ES-I3 (cell line): ENCODE results near the gene ORMDL1.
"Not testable (repeated sequence)": the region's sequence is repeated elsewhere in the genome, so short reads cannot be mapped to it uniquely, and the experiment has no call there.

Experiments used
- H3K36me3 ChIP-seq: 2 replicates; pipeline ENCODE4 v1.6.1; 2013; ENCODE audit warnings: mild to moderate bottlenecking, low read length, control low read depth, moderate library complexity; ENCODE audit not compliant: insufficient read depth
- H3K4me1 ChIP-seq: 2 replicates; pipeline ENCODE4 v1.6.1; 2013; ENCODE audit warnings: mild to moderate bottlenecking, control low read depth, low read length; ENCODE audit not compliant: insufficient read depth
- H3K9ac ChIP-seq: 2 replicates; pipeline ENCODE4 v1.6.1; 2013; ENCODE audit warnings: low read depth, mild to moderate bottlenecking, low read length, moderate library complexity
- H3K9me3 ChIP-seq: 2 replicates; pipeline ENCODE4 v1.6.1; 2013; ENCODE audit warnings: mild to moderate bottlenecking, low read length, moderate library complexity; ENCODE audit not compliant: control insufficient read depth, insufficient read depth

Gene ORMDL1

DNA sequence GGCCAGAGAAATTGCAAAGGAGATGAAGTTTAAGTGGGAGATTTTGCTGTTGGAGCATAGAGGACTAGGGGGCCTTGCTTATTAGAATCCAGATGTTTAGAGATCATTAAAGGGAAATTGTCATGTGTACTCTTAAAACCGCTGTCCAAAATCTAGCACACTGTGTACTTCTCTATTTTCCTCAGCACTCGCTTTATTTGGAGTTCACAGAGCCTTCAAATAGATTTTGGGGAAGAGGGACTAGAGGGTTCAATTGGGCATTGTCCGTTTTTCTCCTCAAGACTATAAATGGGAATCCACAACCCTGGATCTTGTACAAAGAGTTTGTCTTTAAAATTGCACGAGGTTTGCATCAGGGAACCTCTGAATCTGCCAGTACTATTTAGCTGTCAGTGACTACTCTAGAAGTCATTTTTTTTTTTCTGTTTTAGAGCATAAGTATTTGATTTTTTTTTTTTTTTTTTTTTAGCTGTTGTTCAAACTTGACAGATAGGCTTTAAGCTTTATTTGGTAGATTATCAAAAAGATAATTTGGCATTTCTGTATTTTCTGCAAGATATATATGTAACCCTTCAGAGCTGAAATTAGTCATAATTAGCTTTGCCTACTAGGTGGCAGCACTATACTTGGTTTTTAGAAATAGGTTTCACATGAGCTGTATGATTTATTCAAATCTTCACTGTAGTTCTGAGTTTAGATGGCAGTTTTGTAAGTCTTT, 14.3 kb upstream of the ORMDL1 start:
- Histone ChIP-seq H3K36me3 (peaks cover 3% of the 10 kb centered on the region; the same call in 1 of the 2 replicates), H3K4me1 (no peaks in the 10 kb centered on the region), H3K9ac (no peak overlapping the region), H3K9me3 (no peaks in the 10 kb centered on the region)

DNA sequence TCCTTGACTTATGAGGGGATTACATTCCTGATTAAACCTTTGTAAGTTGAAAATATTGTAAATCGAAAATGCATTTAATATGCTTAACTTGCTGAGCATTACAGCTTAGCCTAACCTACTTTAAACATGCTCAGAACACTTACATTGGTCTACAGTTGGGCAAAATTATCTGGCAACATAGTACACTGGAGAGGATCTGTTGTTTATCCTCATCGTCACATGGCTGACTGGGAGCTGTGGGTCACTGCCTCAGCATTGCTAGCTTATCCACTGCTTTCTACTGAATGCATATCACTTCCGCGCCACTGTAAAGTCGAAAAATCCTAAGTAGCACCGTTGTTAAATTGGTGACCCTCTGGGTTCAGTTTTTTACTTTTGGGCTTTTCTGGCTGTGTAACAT, 13.8 kb upstream of the ORMDL1 start:
- Histone ChIP-seq H3K9ac (no peak overlapping the region), H3K4me1 (no peaks in the 10 kb centered on the region), H3K9me3 (no peaks in the 10 kb centered on the region), H3K36me3 (peaks cover 3% of the 10 kb centered on the region; the same call in 1 of the 2 replicates)

DNA sequence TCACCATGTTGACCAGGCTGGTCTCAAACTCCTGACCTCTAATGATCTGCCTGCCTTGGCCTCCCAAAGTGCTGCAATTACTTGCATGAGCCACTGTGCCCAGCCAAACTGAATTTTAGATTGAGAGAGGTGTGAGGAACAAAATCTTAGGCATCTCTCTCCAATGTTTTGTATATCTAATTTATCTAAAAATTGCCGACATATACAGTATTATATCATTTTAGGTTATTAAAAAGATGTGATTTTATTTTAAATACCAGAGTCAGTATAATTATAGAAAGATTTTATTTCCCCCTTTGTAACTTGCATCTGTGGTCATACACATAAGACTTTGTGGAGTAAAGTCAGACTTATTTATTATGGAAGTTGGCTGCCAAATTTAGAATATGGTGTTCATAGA, 10.2 kb upstream of the ORMDL1 start:
- Histone ChIP-seq H3K9me3 (no peaks in the 10 kb centered on the region), H3K4me1 (no peaks in the 10 kb centered on the region), H3K36me3 (no peaks in the 10 kb centered on the region; the same call in 1 of the 2 replicates), H3K9ac (no peak overlapping the region)

DNA sequence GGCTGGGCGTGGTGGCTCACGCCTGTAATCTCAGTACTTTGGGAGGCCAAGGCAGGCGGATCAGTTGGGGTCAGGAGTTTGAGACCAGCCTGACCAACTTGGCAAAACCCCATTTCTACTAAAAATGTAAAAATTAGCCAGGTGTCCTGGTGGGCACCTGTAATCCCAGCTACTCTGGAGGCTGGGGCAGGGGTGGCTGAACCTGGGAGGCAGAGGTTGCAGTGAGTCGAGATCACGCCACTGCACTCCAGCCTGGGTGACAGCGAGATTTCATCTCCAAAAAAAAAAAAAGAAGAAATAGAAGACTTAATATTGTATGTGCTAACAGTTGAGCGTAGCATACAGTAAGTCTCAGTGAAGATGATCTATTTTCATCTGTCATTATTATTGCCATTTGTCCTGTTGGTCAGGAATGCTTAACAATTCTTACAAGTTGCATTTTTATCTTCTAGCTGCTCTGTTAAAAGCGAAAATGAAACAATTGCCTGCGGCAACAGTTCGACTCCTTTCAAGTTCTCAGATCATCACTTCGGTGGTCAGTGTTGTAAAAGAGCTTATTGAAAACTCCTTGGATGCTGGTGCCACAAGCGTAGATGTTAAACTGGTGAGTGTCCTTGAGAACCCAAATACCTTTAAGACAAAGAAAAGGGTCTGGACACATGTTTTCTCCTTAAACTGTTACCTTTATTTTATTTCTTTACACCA, 7.4 kb upstream of the ORMDL1 start:
- Histone ChIP-seq H3K9ac (no peak overlapping the region), H3K4me1 (no peaks in the 10 kb centered on the region), H3K9me3 (no peaks in the 10 kb centered on the region), H3K36me3 (no peaks in the 10 kb centered on the region; the same call in 1 of the 2 replicates)

DNA sequence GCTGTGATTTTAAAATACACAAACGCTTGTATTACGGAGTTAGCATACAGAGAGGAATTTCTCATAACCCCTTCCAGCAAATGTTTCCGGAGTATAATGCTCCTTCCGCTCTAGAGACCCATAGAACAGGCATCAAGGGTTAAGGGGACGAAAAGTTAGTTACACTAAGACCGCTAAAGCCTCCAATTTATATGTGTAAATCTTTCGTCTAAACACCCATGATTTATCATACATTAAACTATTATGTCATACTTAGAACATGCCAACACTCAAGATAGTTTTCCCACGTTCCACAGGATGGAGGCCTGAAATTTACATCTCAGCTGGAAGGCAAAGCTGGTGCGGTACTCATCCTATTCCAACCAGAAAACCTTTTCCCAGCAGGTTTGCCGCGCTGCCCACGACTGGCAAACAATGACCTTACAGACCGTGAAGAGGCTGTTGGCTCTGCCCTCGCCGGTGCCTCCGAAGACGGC, 650 bp downstream of the ORMDL1 start:
- H3K9ac ChIP-seq: peak overlapping the region; percentile 81
- H3K36me3 ChIP-seq: 0 out of 2 replicates have a peak, but pooled peaks cover 6% of the 10 kb centered on the region
- H3K9me3 ChIP-seq: no peaks in the 10 kb centered on the region
- no peaks in the 10 kb centered on the region for H3K4me1 ChIP-seq

DNA sequence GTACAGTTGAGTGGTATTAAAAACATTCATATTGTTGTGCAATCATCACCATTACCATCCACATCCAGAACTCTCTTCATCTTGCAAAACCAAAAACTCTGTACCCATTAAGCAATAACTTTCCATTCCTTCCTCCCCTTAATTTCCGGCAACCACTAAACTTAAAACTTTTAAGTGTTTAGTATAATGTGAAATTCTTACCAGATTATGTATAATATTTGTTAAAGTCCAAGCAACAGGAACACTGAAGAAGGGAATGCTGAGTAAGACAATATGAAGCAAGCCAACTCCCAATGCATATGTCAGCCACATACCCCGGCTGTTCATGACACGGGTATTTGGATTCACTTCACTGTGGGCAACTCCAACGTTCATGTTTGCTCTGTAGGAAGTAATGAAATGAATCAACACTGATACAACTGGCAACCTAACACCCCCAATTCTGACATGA, 1.9 kb downstream of the ORMDL1 start:
- Histone ChIP-seq H3K4me1 (no peaks in the 10 kb centered on the region), H3K36me3 (0 out of 2 replicates have a peak, but pooled peaks cover 6% of the 10 kb centered on the region), H3K9me3 (no peaks in the 10 kb centered on the region), H3K9ac (no peak overlapping the region)

DNA sequence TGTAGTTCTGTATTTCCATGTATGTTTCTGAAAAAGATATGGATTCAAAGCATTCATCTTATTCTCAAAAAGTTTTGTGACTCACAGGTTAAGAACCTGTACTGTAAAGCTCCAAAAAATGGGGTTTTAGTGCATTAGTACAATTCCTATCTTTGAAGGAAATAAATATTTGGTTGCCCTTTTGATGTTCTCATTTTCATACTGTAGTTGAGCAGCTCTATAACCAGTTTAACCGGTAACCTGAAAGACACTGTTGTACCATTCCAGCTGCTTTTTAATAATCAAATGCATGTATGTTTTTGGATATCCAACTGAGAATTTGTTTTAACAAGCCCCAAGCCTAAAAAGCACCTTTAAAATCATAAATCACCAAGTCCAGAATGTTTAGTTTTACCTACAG, 11.9 kb downstream of the ORMDL1 start:
- no peak overlapping the region for H3K9ac ChIP-seq
- H3K4me1 ChIP-seq: no peaks in the 10 kb centered on the region
- no peaks in the 10 kb centered on the region for H3K9me3 ChIP-seq
- H3K36me3 ChIP-seq: peaks cover 10% of the 10 kb centered on the region

DNA sequence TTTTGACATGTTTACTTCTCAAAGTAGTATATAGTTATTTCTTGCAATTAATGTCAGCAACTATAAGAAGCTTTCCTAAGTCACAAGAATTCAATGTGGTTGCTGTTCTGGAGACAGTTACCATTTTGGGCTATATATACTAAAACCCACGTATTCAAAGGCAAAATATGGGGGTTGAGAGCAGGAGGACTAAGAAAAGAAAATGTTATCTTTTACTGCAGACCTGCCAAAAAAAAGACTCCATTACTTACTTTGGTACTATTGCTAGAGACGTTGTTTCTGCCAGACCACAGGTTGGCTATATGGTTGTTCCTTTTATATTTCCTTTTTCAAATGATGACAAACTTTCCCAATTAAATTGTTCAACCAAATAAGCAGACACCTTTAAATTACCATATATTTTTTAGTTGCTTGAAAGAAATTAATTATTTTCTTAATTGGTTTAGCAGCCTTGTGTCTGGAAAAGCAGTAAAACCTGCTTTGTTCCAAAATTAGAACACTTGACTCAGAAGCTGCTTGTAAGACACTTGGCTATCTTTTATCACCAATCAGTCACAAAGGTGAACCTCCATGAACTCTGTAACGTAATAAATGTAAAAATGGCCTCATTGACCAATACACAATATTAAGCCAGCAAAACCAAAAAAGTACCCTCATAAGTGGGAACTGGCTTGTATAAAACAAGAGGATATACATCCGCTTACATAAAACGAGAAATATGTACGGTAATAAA, 13.4 kb downstream of the ORMDL1 start:
- Histone ChIP-seq H3K9ac (no peak overlapping the region), H3K36me3 (peaks cover 10% of the 10 kb centered on the region), H3K9me3 (no peaks in the 10 kb centered on the region), H3K4me1 (no peaks in the 10 kb centered on the region)

DNA sequence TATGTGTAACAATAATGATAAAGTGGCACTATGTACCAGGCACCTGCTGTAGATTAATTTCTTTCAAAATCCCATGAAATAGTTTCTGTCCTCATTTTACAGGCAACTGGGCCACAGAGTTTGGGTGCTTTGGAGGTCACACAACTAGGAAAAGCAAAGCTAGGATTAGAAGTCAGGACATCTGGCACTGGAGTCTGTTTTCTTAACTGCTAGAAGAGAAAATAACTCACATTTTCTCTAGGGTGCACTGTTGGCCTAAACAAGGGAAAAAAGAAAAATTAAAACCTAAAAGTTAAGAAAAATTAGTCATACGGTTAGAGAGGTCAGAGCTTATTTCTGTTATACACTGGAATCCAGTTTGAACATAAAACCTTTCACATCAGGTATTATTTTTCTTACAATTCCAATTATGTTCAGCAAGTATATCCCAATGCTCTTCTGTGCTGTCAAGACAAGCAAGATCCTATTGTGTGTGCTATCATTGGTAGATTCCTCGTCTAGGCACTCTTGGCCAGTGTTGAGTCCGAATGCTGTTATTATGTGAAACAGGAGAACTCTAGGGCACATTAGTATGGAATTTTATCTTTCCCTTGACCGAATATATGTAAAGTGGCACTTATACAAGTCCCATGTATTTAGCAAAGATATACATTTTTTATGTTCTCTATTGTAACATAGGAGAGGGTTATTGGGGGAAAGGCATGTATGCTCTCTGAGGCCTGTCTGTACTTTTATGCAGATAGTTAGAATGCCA, 20.1 kb downstream of the ORMDL1 start:
- no peaks in the 10 kb centered on the region; the same call in 1 of the 2 replicates for H3K36me3 ChIP-seq
- no peaks in the 10 kb centered on the region for H3K9me3 ChIP-seq
- peak overlapping the region; percentile 80; the same call in 1 of the 2 replicates for H3K9ac ChIP-seq
- H3K4me1 ChIP-seq: peaks cover 4% of the 10 kb centered on the region; the same call in 1 of the 2 replicates

DNA sequence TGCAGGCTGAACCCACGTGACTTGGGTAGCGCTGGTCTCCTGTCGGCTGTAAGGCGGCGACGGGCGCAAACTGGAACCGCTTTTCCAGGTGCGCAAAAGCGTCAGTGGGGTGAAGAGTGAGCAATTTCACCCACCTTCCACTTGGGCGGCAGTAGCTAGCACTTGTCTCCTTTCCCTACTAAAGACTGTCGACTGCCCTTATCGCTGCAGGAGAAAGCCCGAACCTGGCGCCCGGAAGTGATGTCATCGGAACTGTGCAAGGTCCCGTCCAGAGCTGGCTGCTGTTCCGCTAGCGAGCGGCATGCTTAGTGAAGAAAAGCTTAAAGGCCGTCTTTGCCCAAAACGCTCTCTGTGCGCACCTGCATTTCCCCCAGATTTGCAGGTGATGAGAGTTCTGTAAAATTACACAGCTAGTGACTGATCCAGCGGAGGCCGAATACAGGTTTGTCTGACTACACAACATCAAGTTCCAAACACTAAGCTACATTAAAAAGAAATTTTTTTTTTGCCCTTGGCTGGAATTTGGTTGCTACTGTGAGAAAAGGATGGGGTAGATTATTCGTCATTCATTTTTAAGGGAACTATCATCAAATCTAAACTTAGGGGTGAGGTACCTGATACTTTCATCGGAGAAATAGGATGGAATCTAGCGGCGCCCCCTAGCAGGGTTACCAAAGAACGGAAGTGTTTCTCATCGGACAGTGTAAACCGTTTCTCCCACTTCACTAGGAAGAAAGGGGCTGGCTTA, 21.4 kb downstream of the ORMDL1 start, which contains the start of gene OSGEPL1:
OSGEPL1 (minus strand) TSS at position 242 of the 748 bp plus-strand sequence. CDS start 1,152 bp downstream, outside the sequence.
- Histone ChIP-seq H3K36me3 (no peaks in the 10 kb centered on the region; the same call in 1 of the 2 replicates), H3K9ac (peak within 1 kb of the TSS; percentile 80), H3K9me3 (no peaks in the 10 kb centered on the region), H3K4me1 (peaks cover 4% of the 10 kb centered on the region; the same call in 1 of the 2 replicates)

DNA sequence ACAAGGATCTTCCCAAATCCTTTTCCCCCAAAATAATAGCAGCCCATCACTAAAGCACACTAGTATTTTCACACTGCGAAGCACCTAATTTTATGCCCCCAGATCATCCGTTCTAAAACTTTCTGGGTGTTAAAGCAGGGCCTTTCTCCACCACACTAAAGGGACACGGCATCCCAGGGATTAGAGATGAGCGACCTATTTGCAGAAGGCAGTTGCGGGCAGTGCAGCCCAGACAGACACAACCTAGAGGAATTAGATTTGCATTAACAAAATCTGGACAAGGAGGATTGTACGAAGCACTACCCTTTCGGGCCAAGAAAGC, 21.9 kb downstream of the ORMDL1 start:
- H3K9ac ChIP-seq: peak overlapping the region; percentile 80
- no peaks in the 10 kb centered on the region for H3K9me3 ChIP-seq
- H3K4me1 ChIP-seq: peaks cover 4% of the 10 kb centered on the region; the same call in 1 of the 2 replicates
- H3K36me3 ChIP-seq: no peaks in the 10 kb centered on the region; the same call in 1 of the 2 replicates

DNA sequence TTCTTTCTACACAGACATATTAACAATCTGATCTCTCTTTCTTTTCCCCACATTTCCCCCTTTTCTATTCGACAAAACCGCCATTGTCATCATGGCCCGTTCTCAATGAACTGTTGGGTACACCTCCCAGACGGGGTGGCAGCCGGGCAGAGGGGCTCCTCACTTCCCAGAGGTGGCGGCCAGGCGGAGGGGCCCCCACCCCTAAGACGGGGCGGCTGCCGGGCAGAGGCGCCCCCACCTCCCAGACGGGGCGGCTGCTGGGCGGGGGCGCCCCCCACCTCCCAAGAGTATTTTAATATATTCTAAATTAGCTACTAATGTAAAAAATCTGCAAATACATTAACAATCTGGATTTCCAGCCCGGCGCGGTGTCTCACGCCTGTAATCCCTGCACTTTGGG, 24.0 kb downstream of the ORMDL1 start:
- not testable (repeated sequence) for H3K9ac ChIP-seq, H3K36me3 ChIP-seq, H3K9me3 ChIP-seq, H3K4me1 ChIP-seq

DNA sequence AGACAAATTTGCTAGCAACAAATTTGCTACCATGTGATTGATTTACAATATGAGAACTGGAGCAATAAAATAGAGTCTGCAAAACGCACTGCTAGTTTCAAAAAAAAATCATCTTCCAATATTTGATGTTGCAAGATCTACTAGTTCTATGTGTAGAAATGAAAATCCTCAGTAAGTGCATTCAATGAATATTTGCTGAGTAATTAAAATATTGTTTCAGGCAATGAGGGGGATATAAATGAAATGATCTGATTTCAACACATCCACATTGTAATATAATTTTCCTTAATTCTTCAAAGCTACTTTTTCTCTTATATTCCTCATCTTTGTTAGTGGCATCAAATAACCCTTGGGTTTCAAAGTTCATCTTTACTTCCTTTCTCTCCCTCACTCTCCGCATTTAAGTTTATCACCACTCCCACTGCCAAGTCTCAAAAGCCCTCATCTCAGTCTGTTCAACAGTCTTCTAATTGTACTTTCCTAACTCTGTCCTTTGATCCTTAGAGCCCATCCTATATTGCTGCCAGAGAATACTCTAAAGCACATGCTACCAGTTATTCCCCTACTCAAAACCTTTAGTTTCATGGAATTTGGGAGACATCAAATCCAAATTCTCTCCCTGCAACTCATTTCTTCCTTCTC, 27.7 kb downstream of the ORMDL1 start:
- H3K9me3 ChIP-seq: no peaks in the 10 kb centered on the region
- no peak overlapping the region for H3K9ac ChIP-seq
- H3K4me1 ChIP-seq: no peaks in the 10 kb centered on the region
- 0 out of 2 replicates have a peak, but pooled peaks cover 3% of the 10 kb centered on the region for H3K36me3 ChIP-seq
